DOHH2 (cell line): ENCODE data around the gene HSPG2.

Source experiments
- CTCF ChIP-seq: fragments of 200-600 bp; sonication (generic); IDR thresholded peaks from one replicate; pipeline ENCODE4 v1.5.1; 2014; ENCODE audit warnings: antibody characterized with exemption, mild to moderate bottlenecking, low read depth, low read length; ENCODE audit not compliant: poor library complexity, severe bottlenecking
- EZH2phosphoT487 ChIP-seq: fragments of 200-600 bp; sonication (generic); IDR thresholded peaks from 2 replicates; pipeline ENCODE4 v1.6.1; 2017; ENCODE audit warnings: borderline replicate concordance, mild to moderate bottlenecking, antibody characterized with exemption, low read length, moderate library complexity, mixed read lengths

- no peak for TF ChIP-seq CTCF
- no peak for TF ChIP-seq EZH2phosphoT487
Measured at GRCh38 chr1:21843996-21844395, 93.1 kb downstream of the HSPG2 start.
